Cardiac fibroblast (primary cell): ENCODE data around the gene LPP.

Experiments used
- DNase-seq, 2 donors: peaks; one replicate each; pipeline versions ENCODE4 v3.0.0 to v3.0.0-alpha.2; 2010; ENCODE audit warnings: low read depth in 2 of 2
- H3K4me3 ChIP-seq, 2 donors: replicated peaks in 1 of 2; 1 replicate in 1 of 2; 2 replicates in 1 of 2; pipeline ENCODE4 v1.5.1; 2011; ENCODE audit warnings: low read depth in 2 of 2, low read length in 2 of 2, mild to moderate bottlenecking in 2 of 2, moderate library complexity in 1 of 2
- CTCF ChIP-seq: IDR thresholded peaks from one replicate; pipeline ENCODE4 v1.5.1; 2011; ENCODE audit warnings: low read depth, mild to moderate bottlenecking, low read length, inconsistent platforms

LPP gene

GRCh38 chr3:188792793-188793192, 638.8 kb downstream of the LPP start:
- H3K4me3 ChIP-seq: no peak overlapping the region
- DNase-seq: peak in 1 of 2 donors; percentile 45
- TF ChIP-seq CTCF: peak; percentile 41

GRCh38 chr3:188796122-188796631, 642.2 kb downstream of the LPP start:
- no peak overlapping the region for H3K4me3 ChIP-seq
- no peak for TF ChIP-seq CTCF
- peak; percentile 92 to 97 for DNase-seq

- DNase-seq: no peak
- no peak overlapping the region for H3K4me3 ChIP-seq
- no peak for TF ChIP-seq CTCF
These were observed 643.1 kb downstream of the LPP start for GRCh38 chr3:188797045-188797444.

GRCh38 chr3:188798556-188799145, 644.7 kb downstream of the LPP start:
- no peak overlapping the region for H3K4me3 ChIP-seq
- no peak for DNase-seq
- TF ChIP-seq CTCF: no peak

GRCh38 chr3:188801393-188801792, 647.4 kb downstream of the LPP start:
- DNase-seq: no peak
- TF ChIP-seq CTCF: no peak
- H3K4me3 ChIP-seq: no peak overlapping the region

- DNase-seq: no peak
- no peak for TF ChIP-seq CTCF
- H3K4me3 ChIP-seq: no peak overlapping the region
These were observed 648.7 kb downstream of the LPP start for GRCh38 chr3:188802645-188803044.

GRCh38 chr3:188807006-188807405, 653.0 kb downstream of the LPP start:
- H3K4me3 ChIP-seq: no peak overlapping the region
- TF ChIP-seq CTCF: no peak
- DNase-seq: peak; percentile 31 to 32
